HEK293 (cell line): ENCODE measurements around the gene DND1.

Source experiments
- CTCF ChIP-seq: fragments of 450-650 bp; formaldehyde crosslinking; IDR thresholded peaks from 2 replicates; pipeline ENCODE4 v1.5.1; 2016; ENCODE audit warnings: missing biosample characterization, missing genetic modification characterization
- HOXD13 ChIP-seq: sonication (generic); formaldehyde crosslinking; IDR thresholded peaks from 2 replicates; pipeline ENCODE4 v1.8.0; 2022; ENCODE audit warnings: missing genetic modification reagents, borderline replicate concordance
- IKZF3 ChIP-seq: fragments of 450-650 bp; IDR thresholded peaks from 2 replicates; pipeline ENCODE4 v1.5.0; 2018; ENCODE audit warnings: missing biosample characterization, mild to moderate bottlenecking, missing genetic modification characterization, moderate library complexity
- KLF10 ChIP-seq: fragments of 450-650 bp; IDR thresholded peaks from 2 replicates; pipeline ENCODE4 v1.5.1; 2018; ENCODE audit warnings: missing biosample characterization, mild to moderate bottlenecking, missing genetic modification characterization
- KLF8 ChIP-seq: fragments of 450-650 bp; formaldehyde crosslinking; IDR thresholded peaks from 2 replicates; pipeline ENCODE4 v1.5.1; 2016; ENCODE audit warnings: missing biosample characterization, missing genetic modification characterization
- MYNN ChIP-seq: fragments of 450-650 bp; formaldehyde crosslinking; IDR thresholded peaks from 2 replicates; pipeline ENCODE4 v1.5.1; 2016; ENCODE audit warnings: missing biosample characterization, missing genetic modification characterization, borderline replicate concordance
- REPIN1 ChIP-seq: fragments of 450-650 bp; formaldehyde crosslinking; IDR thresholded peaks from 2 replicates; pipeline ENCODE4 v1.5.1; 2017; ENCODE audit warnings: missing biosample characterization, missing genetic modification characterization, low read depth
- SALL2 ChIP-seq: fragments of 450-650 bp; formaldehyde crosslinking; IDR thresholded peaks from 2 replicates; pipeline ENCODE4 v1.5.0; 2017; ENCODE audit warnings: missing biosample characterization, mild to moderate bottlenecking, missing genetic modification characterization, borderline replicate concordance
- SETDB1 ChIP-seq: IDR thresholded peaks from one replicate; pipeline ENCODE4 v1.6.1; 2017; ENCODE audit warnings: mild to moderate bottlenecking, low read length, moderate library complexity, mixed read lengths; ENCODE audit not compliant: insufficient read length
- YY2 ChIP-seq: fragments of 450-650 bp; formaldehyde crosslinking; IDR thresholded peaks from 2 replicates; pipeline ENCODE4 v1.5.1; 2016; ENCODE audit warnings: missing biosample characterization, missing genetic modification characterization
- ZBTB8A ChIP-seq: fragments of 450-650 bp; formaldehyde crosslinking; IDR thresholded peaks from 2 replicates; pipeline ENCODE4 v1.5.1; 2016; ENCODE audit warnings: missing biosample characterization, missing genetic modification characterization
- ZNF132 ChIP-seq: fragments of 450-650 bp; formaldehyde crosslinking; IDR thresholded peaks from 2 replicates; pipeline ENCODE4 v1.5.1; 2017; ENCODE audit warnings: missing biosample characterization, missing genetic modification characterization, borderline replicate concordance
- ZNF146 ChIP-seq: fragments of 450-650 bp; formaldehyde crosslinking; IDR thresholded peaks from 2 replicates; pipeline ENCODE4 v1.5.1; 2016; ENCODE audit warnings: missing biosample characterization, missing genetic modification characterization
- ZNF2 ChIP-seq: fragments of 450-650 bp; formaldehyde crosslinking; IDR thresholded peaks from 2 replicates; pipeline ENCODE4 v1.5.1; 2016; ENCODE audit warnings: missing biosample characterization, missing genetic modification characterization
- ZNF202 ChIP-seq: fragments of 450-650 bp; formaldehyde crosslinking; IDR thresholded peaks from 2 replicates; pipeline ENCODE4 v1.5.1; 2016; ENCODE audit warnings: missing biosample characterization, missing genetic modification characterization, borderline replicate concordance
- ZNF214 ChIP-seq: fragments of 450-650 bp; formaldehyde crosslinking; IDR thresholded peaks from 2 replicates; pipeline ENCODE4 v1.5.1; 2017; ENCODE audit warnings: missing biosample characterization, mild to moderate bottlenecking, missing genetic modification characterization, borderline replicate concordance
- ZNF221 ChIP-seq: fragments of 450-650 bp; formaldehyde crosslinking; IDR thresholded peaks from 2 replicates; pipeline ENCODE4 v1.5.1; 2017; ENCODE audit warnings: missing biosample characterization, missing genetic modification characterization, borderline replicate concordance
- ZNF24 ChIP-seq: fragments of 450-650 bp; formaldehyde crosslinking; IDR thresholded peaks from 2 replicates; pipeline ENCODE4 v1.5.1; 2016; ENCODE audit warnings: missing biosample characterization, missing genetic modification characterization
- ZNF274 ChIP-seq, 2 experiments: fragments of 200-500 bp in 1 of 2; fragments of 450-650 bp in 1 of 2; sonication (Bioruptor generic) in 1 of 2; formaldehyde crosslinking in 1 of 2; IDR thresholded peaks; 2 replicates each; pipeline versions ENCODE4 v1.5.1 to v1.6.1; 2014 to 2016; ENCODE audit warnings: borderline replicate concordance in 1 of 2, inconsistent platforms in 1 of 2, low read length in 1 of 2, missing biosample characterization in 1 of 2, missing genetic modification characterization in 1 of 2
- ZNF292 ChIP-seq: fragments of 450-650 bp; formaldehyde crosslinking; IDR thresholded peaks from 2 replicates; pipeline ENCODE4 v1.5.1; 2016; ENCODE audit warnings: low read depth, missing biosample characterization, missing genetic modification characterization, borderline replicate concordance
- ZNF394 ChIP-seq: fragments of 450-650 bp; formaldehyde crosslinking; IDR thresholded peaks from 2 replicates; pipeline ENCODE4 v1.5.1; 2016; ENCODE audit warnings: missing biosample characterization, missing genetic modification characterization, mild to moderate bottlenecking, moderate library complexity, borderline replicate concordance
- ZNF416 ChIP-seq: fragments of 450-650 bp; formaldehyde crosslinking; IDR thresholded peaks from 2 replicates; pipeline ENCODE4 v1.5.1; 2016; ENCODE audit warnings: missing biosample characterization, missing genetic modification characterization
- ZNF433 ChIP-seq: fragments of 450-650 bp; formaldehyde crosslinking; IDR thresholded peaks from 2 replicates; pipeline ENCODE4 v1.5.1; 2016; ENCODE audit warnings: missing biosample characterization, missing genetic modification characterization, low read depth
- ZNF473 ChIP-seq: fragments of 450-650 bp; formaldehyde crosslinking; IDR thresholded peaks from 2 replicates; pipeline ENCODE4 v1.5.1; 2017; ENCODE audit warnings: missing biosample characterization, missing genetic modification characterization
- ZNF560 ChIP-seq: fragments of 450-650 bp; formaldehyde crosslinking; IDR thresholded peaks from 2 replicates; pipeline ENCODE4 v1.5.1; 2017; ENCODE audit warnings: missing biosample characterization, missing genetic modification characterization, borderline replicate concordance
- ZNF585B ChIP-seq: fragments of 450-650 bp; formaldehyde crosslinking; IDR thresholded peaks from 2 replicates; pipeline ENCODE4 v1.5.1; 2016; ENCODE audit warnings: missing biosample characterization, missing genetic modification characterization
- ZNF658 ChIP-seq: fragments of 450-650 bp; formaldehyde crosslinking; IDR thresholded peaks from 2 replicates; pipeline ENCODE4; 2016; ENCODE audit warnings: missing biosample characterization, missing genetic modification characterization
- ZNF670 ChIP-seq: fragments of 450-650 bp; formaldehyde crosslinking; IDR thresholded peaks from 2 replicates; pipeline ENCODE4 v1.5.1; 2016; ENCODE audit warnings: missing biosample characterization, missing genetic modification characterization, low read depth
- ZNF776 ChIP-seq: fragments of 450-650 bp; formaldehyde crosslinking; IDR thresholded peaks from 2 replicates; pipeline ENCODE4 v1.5.0; 2017; ENCODE audit warnings: missing biosample characterization, missing genetic modification characterization, borderline replicate concordance
- ZNF830 ChIP-seq: fragments of 450-650 bp; IDR thresholded peaks from 2 replicates; pipeline ENCODE4 v1.5.0; 2018; ENCODE audit warnings: missing biosample characterization, missing genetic modification characterization, low read depth, mild to moderate bottlenecking, moderate library complexity
- ZSCAN30 ChIP-seq: fragments of 450-650 bp; IDR thresholded peaks from 2 replicates; pipeline ENCODE4 v1.5.1; 2018; ENCODE audit warnings: missing biosample characterization, mild to moderate bottlenecking, missing genetic modification characterization, moderate library complexity
- TF ChIP-seq, protein P1 (sequence below): fragments of 450-650 bp; formaldehyde crosslinking; IDR thresholded peaks from 2 replicates; pipeline ENCODE4 v1.5.1; 2016; ENCODE audit warnings: missing biosample characterization, missing genetic modification characterization
- TF ChIP-seq, protein P2 (sequence below): fragments of 450-650 bp; formaldehyde crosslinking; IDR thresholded peaks from 2 replicates; pipeline ENCODE4 v1.5.1; 2016; ENCODE audit warnings: missing biosample characterization, missing genetic modification characterization, borderline replicate concordance

The DND1 gene

DNA sequence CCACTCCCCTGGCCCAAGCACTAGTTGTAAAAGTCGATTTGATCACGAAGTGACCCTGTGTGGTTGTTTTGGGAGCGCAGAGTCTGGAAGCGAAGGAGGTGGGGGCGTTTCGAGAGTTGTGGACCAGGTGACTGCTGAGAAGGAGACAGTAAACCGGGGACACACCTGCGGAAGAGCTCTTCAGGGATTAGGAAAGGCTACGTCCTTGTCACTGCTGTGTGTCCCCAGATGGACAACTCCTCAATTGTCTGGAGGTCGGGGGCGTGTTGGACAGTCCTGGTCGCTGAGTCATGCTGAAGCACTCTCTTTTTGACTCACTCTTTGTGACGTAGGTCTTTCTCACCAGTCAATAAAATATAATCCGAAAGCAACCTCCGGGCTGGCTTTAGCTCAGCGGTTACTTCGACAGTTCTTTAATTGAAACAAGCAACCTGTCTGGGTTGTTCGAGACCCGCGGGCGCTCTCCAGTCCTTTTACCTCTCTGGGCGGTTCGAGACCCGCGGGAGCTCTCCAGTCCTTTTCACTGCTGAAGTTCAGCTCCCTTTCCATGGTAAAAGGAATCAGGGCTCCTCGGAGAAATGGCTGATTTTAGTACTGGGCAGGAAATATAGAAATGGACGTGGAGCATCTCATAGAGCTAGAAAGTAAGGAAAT lies 37.6 kb upstream of the DND1 start (continued):
- TF ChIP-seq ZNF202 (tag by site-specific recombination), result no peak
- no peak for TF ChIP-seq ZNF585B
- TF ChIP-seq SALL2 (tag by site-specific recombination), result no peak
- TF ChIP-seq ZNF221, result no peak
- TF ChIP-seq ZNF274 (IDR thresholded peaks at IDR 0.05; ENCODE audit: low read length), result no peak
- TF ChIP-seq ZNF274 (tag by site-specific recombination; IDR thresholded peaks at IDR 0.05; ENCODE audit: borderline replicate concordance), result no peak
- no peak for TF ChIP-seq MYNN (tag by site-specific recombination)
- TF ChIP-seq ZNF394 (tag by site-specific recombination), result peak; percentile 75
- TF ChIP-seq ZNF132, result no peak
- TF ChIP-seq YY2, result no peak
- no peak for TF ChIP-seq HOXD13 (CRISPR knock-in tag)
- peak; percentile 16; the same call in 1 of the 2 replicates for TF ChIP-seq ZNF146 (tag by site-specific recombination)
- TF ChIP-seq, protein P1, sequence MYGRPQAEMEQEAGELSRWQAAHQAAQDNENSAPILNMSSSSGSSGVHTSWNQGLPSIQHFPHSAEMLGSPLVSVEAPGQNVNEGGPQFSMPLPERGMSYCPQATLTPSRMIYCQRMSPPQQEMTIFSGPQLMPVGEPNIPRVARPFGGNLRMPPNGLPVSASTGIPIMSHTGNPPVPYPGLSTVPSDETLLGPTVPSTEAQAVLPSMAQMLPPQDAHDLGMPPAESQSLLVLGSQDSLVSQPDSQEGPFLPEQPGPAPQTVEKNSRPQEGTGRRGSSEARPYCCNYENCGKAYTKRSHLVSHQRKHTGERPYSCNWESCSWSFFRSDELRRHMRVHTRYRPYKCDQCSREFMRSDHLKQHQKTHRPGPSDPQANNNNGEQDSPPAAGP (tag by site-specific recombination), result peak; percentile 83
- TF ChIP-seq ZNF292 (tag by site-specific recombination), result no peak
- TF ChIP-seq ZNF473 (tag by site-specific recombination), result no peak
- peak; percentile 92 for TF ChIP-seq KLF10
- no peak for TF ChIP-seq ZNF214 (tag by site-specific recombination)
- no peak for TF ChIP-seq ZNF433
- peak; percentile 69 for TF ChIP-seq KLF8 (tag by site-specific recombination)
- no peak for TF ChIP-seq ZNF830 (tag by site-specific recombination)
- no peak for TF ChIP-seq ZNF658 (tag by site-specific recombination)
- no peak for TF ChIP-seq REPIN1 (tag by site-specific recombination)
- TF ChIP-seq ZNF416 (tag by site-specific recombination), result no peak
- TF ChIP-seq ZSCAN30, result peak; percentile 91
- TF ChIP-seq SETDB1, result no peak
- TF ChIP-seq IKZF3, result peak; percentile 97
- peak; percentile 75; the same call in 1 of the 2 replicates for TF ChIP-seq ZNF24 (tag by site-specific recombination)
- TF ChIP-seq CTCF (tag by site-specific recombination), result no peak
- no peak for TF ChIP-seq ZNF670 (tag by site-specific recombination)
- no peak for TF ChIP-seq ZNF776 (tag by site-specific recombination)
- TF ChIP-seq, protein P2, sequence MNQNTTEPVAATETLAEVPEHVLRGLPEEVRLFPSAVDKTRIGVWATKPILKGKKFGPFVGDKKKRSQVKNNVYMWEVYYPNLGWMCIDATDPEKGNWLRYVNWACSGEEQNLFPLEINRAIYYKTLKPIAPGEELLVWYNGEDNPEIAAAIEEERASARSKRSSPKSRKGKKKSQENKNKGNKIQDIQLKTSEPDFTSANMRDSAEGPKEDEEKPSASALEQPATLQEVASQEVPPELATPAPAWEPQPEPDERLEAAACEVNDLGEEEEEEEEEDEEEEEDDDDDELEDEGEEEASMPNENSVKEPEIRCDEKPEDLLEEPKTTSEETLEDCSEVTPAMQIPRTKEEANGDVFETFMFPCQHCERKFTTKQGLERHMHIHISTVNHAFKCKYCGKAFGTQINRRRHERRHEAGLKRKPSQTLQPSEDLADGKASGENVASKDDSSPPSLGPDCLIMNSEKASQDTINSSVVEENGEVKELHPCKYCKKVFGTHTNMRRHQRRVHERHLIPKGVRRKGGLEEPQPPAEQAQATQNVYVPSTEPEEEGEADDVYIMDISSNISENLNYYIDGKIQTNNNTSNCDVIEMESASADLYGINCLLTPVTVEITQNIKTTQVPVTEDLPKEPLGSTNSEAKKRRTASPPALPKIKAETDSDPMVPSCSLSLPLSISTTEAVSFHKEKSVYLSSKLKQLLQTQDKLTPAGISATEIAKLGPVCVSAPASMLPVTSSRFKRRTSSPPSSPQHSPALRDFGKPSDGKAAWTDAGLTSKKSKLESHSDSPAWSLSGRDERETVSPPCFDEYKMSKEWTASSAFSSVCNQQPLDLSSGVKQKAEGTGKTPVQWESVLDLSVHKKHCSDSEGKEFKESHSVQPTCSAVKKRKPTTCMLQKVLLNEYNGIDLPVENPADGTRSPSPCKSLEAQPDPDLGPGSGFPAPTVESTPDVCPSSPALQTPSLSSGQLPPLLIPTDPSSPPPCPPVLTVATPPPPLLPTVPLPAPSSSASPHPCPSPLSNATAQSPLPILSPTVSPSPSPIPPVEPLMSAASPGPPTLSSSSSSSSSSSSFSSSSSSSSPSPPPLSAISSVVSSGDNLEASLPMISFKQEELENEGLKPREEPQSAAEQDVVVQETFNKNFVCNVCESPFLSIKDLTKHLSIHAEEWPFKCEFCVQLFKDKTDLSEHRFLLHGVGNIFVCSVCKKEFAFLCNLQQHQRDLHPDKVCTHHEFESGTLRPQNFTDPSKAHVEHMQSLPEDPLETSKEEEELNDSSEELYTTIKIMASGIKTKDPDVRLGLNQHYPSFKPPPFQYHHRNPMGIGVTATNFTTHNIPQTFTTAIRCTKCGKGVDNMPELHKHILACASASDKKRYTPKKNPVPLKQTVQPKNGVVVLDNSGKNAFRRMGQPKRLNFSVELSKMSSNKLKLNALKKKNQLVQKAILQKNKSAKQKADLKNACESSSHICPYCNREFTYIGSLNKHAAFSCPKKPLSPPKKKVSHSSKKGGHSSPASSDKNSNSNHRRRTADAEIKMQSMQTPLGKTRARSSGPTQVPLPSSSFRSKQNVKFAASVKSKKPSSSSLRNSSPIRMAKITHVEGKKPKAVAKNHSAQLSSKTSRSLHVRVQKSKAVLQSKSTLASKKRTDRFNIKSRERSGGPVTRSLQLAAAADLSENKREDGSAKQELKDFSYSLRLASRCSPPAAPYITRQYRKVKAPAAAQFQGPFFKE, result no peak
- TF ChIP-seq ZBTB8A (tag by site-specific recombination), result peak; percentile 47
- peak; percentile 91 for TF ChIP-seq ZNF2 (tag by site-specific recombination)
- TF ChIP-seq ZNF560, result no peak
